ENCODE results near the gene SIK3. TPM values are rescaled to one million over a fixed set of nuclear protein-coding genes. Genes with fewer than 3 reads are reported as not detected.
A peak's percentile ranks its signal among the peaks of the same experiment; 100 is the strongest.
"Not testable (repeated sequence)": the region's sequence is repeated elsewhere in the genome, so short reads cannot be mapped to it uniquely, and the experiment has no call there.

SIK3 gene
- polyA plus RNA-seq, 1 experiment, result 9.0 TPM

GRCh38 chr11:116811194-116811593 lies 287.0 kb downstream of the SIK3 start:
- no peak overlapping the region for H3K4me3 ChIP-seq (ENCODE audit: low read depth, low read length)
- ChIA-PET CTCF (interaction anchor here (1.5 to 2.6 kb wide), 2 partner anchors 19 to 25 kb away, joined by 6 to 7 read pairs; partner anchors contain the start of gene APOA5), POLR2A (no interaction called here)
- no peak for DNase-seq (ENCODE audit: low read depth, low spot score)
- TF ChIP-seq CTCF (IDR thresholded peaks at IDR 0.05; ENCODE audit: low read depth, low read length), result no peak
- peaks cover 10% of the 10 kb centered on the region for H3K27me3 ChIP-seq (ENCODE audit: control insufficient read depth, insufficient read depth, low read length)
- H3K9me3 ChIP-seq (ENCODE audit: control insufficient read depth, insufficient read depth, low read length), result no peaks in the 10 kb centered on the region
- H3K27ac ChIP-seq (ENCODE audit: low read depth, low read length), result no peak overlapping the region

GRCh38 chr11:116808262-116809175 lies 289.7 kb downstream of the SIK3 start:
- POLR2A ChIA-PET, result no interaction called here
- TF ChIP-seq CTCF (IDR thresholded peaks at IDR 0.05; ENCODE audit: low read depth, low read length), result no peak
- Histone ChIP-seq H3K9me3 (ENCODE audit: control insufficient read depth, insufficient read depth, low read length) (no peaks in the 10 kb centered on the region), H3K27ac (ENCODE audit: low read depth, low read length) (no peak overlapping the region), H3K27me3 (ENCODE audit: control insufficient read depth, insufficient read depth, low read length) (peaks cover 12% of the 10 kb centered on the region), H3K4me3 (ENCODE audit: low read depth, low read length) (no peak overlapping the region)
- no peak for DNase-seq (ENCODE audit: low read depth, low spot score)
- CTCF ChIA-PET, result interaction anchor here (2.2 kb wide), 1 partner anchor 18 kb away, joined by 7 read pairs; the partner anchor contains the start of gene APOA5

GRCh38 chr11:116807601-116808261 lies 290.5 kb downstream of the SIK3 start:
- H3K9me3 ChIP-seq (ENCODE audit: control insufficient read depth, insufficient read depth, low read length), result no peaks in the 10 kb centered on the region
- CTCF ChIA-PET, result interaction anchor here (2.2 kb wide), 1 partner anchor 17 kb away, joined by 7 read pairs; the partner anchor contains the start of gene APOA5
- DNase-seq (ENCODE audit: low read depth, low spot score), result no peak
- peaks cover 17% of the 10 kb centered on the region for H3K27me3 ChIP-seq (ENCODE audit: control insufficient read depth, insufficient read depth, low read length)
- POLR2A ChIA-PET, result no interaction called here
- TF ChIP-seq CTCF (IDR thresholded peaks at IDR 0.05; ENCODE audit: low read depth, low read length), result no peak
- no peak overlapping the region for H3K4me3 ChIP-seq (ENCODE audit: low read depth, low read length)
- peak overlapping the region; percentile 11 for H3K27ac ChIP-seq (ENCODE audit: low read depth, low read length)

GRCh38 chr11:116804001-116804400 lies 294.2 kb downstream of the SIK3 start:
- Histone ChIP-seq H3K9me3 (ENCODE audit: control insufficient read depth, insufficient read depth, low read length) (no peaks in the 10 kb centered on the region), H3K27me3 (ENCODE audit: control insufficient read depth, insufficient read depth, low read length) (peaks cover 19% of the 10 kb centered on the region), H3K4me3 (ENCODE audit: low read depth, low read length) (no peak overlapping the region), H3K27ac (ENCODE audit: low read depth, low read length) (no peak overlapping the region)
- ChIA-PET POLR2A (no interaction called here), CTCF (no interaction called here)
- no peak for DNase-seq (ENCODE audit: low read depth, low spot score)
- TF ChIP-seq CTCF (IDR thresholded peaks at IDR 0.05; ENCODE audit: low read depth, low read length), result no peak

- H3K27ac ChIP-seq (ENCODE audit: low read depth, low read length); H3K9me3 ChIP-seq (ENCODE audit: control insufficient read depth, insufficient read depth, low read length); H3K4me3 ChIP-seq (ENCODE audit: low read depth, low read length); POLR2A ChIA-PET; CTCF ChIA-PET; DNase-seq (ENCODE audit: low read depth, low spot score): not testable (repeated sequence)
- peaks cover 19% of the 10 kb centered on the region for H3K27me3 ChIP-seq (ENCODE audit: control insufficient read depth, insufficient read depth, low read length)
Measured at GRCh38 chr11:116801662-116802061, 296.6 kb downstream of the SIK3 start.
